ENCODE results near the gene SERPINA7. TPM values are rescaled to one million over a fixed set of nuclear protein-coding genes. Genes with fewer than 3 reads are reported as not detected.
A peak's percentile ranks its signal among the peaks of the same experiment; 100 is the strongest.

SERPINA7 gene
- total RNA-seq, 1 donor from 2014 or later = not detected

- Histone ChIP-seq H3K27me3 (ENCODE audit: control insufficient read depth, insufficient read depth, low read length) (no peaks in the 10 kb centered on the region), H3K4me3 (ENCODE audit: low read depth, low read length) (no peak overlapping the region), H3K36me3 (ENCODE audit: control insufficient read depth, insufficient read depth, low read length) (no peaks in the 10 kb centered on the region)
- no peak for DNase-seq (ENCODE audit: low read depth)
- no peak for TF ChIP-seq CTCF (IDR thresholded peaks at IDR 0.05; ENCODE audit: insufficient read depth, low read length, severe bottlenecking)
- no peak for FAIRE-seq
These were observed 573 bp downstream of the SERPINA7 start for GRCh38 chrX:106037835-106038473.

- no peak for TF ChIP-seq CTCF (IDR thresholded peaks at IDR 0.05; ENCODE audit: insufficient read depth, low read length, severe bottlenecking)
- Histone ChIP-seq H3K4me3 (ENCODE audit: low read depth, low read length) (no peak overlapping the region), H3K27me3 (ENCODE audit: control insufficient read depth, insufficient read depth, low read length) (no peaks in the 10 kb centered on the region), H3K36me3 (ENCODE audit: control insufficient read depth, insufficient read depth, low read length) (no peaks in the 10 kb centered on the region)
- DNase-seq (ENCODE audit: low read depth) (no peak), FAIRE-seq (peak; percentile 36)
These were observed 1.8 kb downstream of the SERPINA7 start for GRCh38 chrX:106036716-106037115.

GRCh38 chrX:106035064-106035463 is 3.5 kb downstream of the SERPINA7 start:
- H3K27me3 ChIP-seq (ENCODE audit: control insufficient read depth, insufficient read depth, low read length) = no peaks in the 10 kb centered on the region
- FAIRE-seq (no peak), DNase-seq (ENCODE audit: low read depth) (no peak)
- H3K36me3 ChIP-seq (ENCODE audit: control insufficient read depth, insufficient read depth, low read length) = no peaks in the 10 kb centered on the region
- peak; percentile 13 for TF ChIP-seq CTCF (IDR thresholded peaks at IDR 0.05; ENCODE audit: insufficient read depth, low read length, severe bottlenecking)
- no peak overlapping the region for H3K4me3 ChIP-seq (ENCODE audit: low read depth, low read length)

GRCh38 chrX:106023947-106024346 is 14.6 kb downstream of the SERPINA7 start:
- H3K4me3 ChIP-seq (ENCODE audit: low read depth, low read length) = no peak overlapping the region
- FAIRE-seq = no peak

DNA sequence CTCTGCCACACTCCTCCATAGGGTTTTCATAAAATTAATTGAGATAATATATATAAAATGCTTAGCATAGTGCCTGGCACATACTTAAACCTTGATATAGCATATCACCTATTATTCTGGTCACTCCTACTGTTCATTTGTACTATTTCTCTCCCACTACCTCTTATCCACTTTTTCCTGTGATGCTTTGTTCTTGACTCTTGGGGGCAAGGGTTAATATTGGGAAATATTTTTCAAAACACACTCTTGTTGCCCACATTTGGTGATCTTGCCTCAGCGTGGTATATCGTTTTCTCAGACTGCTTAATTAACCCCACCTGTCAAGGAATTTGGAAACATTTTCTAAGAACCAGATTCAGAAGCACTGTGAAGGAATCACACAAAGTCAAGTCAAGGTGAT is 16.3 kb downstream of the SERPINA7 start:
- no peak for FAIRE-seq
- Histone ChIP-seq H3K4me3 (ENCODE audit: low read depth, low read length) (no peak overlapping the region), H3K36me3 (ENCODE audit: control insufficient read depth, insufficient read depth, low read length) (no peaks in the 10 kb centered on the region), H3K27me3 (ENCODE audit: control insufficient read depth, insufficient read depth, low read length) (no peaks in the 10 kb centered on the region)
- no peak for TF ChIP-seq CTCF (IDR thresholded peaks at IDR 0.05; ENCODE audit: insufficient read depth, low read length, severe bottlenecking)
- DNase-seq (ENCODE audit: low read depth) = no peak

More at GRCh38 chrX:106023947-106024346, 14.6 kb downstream of the SERPINA7 start:
- no peak for TF ChIP-seq CTCF (IDR thresholded peaks at IDR 0.05; ENCODE audit: insufficient read depth, low read length, severe bottlenecking)
- Histone ChIP-seq H3K27me3 (ENCODE audit: control insufficient read depth, insufficient read depth, low read length) (no peaks in the 10 kb centered on the region), H3K36me3 (ENCODE audit: control insufficient read depth, insufficient read depth, low read length) (no peaks in the 10 kb centered on the region)
- no peak for DNase-seq (ENCODE audit: low read depth)
